Suprapubic skin (tissue), 4 donors: ENCODE measurements around the gene CCDC174.

Source experiments
- EP300 ChIP-seq: sonication (generic); formaldehyde crosslinking; IDR thresholded peaks from one replicate; pipeline ENCODE4 v1.6.1; 2017; ENCODE audit warnings: antibody characterized with exemption
- POLR2A ChIP-seq, 2 donors: fragments of 450-650 bp; IDR thresholded peaks; one replicate each; pipeline ENCODE4 v1.6.1; 2017; ENCODE audit warnings: antibody characterized with exemption in 2 of 2, mild to moderate bottlenecking in 2 of 2, moderate library complexity in 2 of 2
- POLR2AphosphoS5 ChIP-seq, 3 donors: sonication (generic); formaldehyde crosslinking; IDR thresholded peaks; one replicate each; pipeline ENCODE4 v1.6.1; 2017; ENCODE audit warnings: antibody characterized with exemption in 3 of 3
- TF ChIP-seq, protein P1 (sequence below), 2 donors: fragments of 200-600 bp in 1 of 2; fragments of 450-650 bp in 1 of 2; sonication (generic) in 1 of 2; IDR thresholded peaks; one replicate each; pipeline ENCODE4 v1.5.1; 2016 to 2019; ENCODE audit warnings: antibody characterized with exemption in 2 of 2, mild to moderate bottlenecking in 1 of 2, moderate library complexity in 1 of 2

DNA sequence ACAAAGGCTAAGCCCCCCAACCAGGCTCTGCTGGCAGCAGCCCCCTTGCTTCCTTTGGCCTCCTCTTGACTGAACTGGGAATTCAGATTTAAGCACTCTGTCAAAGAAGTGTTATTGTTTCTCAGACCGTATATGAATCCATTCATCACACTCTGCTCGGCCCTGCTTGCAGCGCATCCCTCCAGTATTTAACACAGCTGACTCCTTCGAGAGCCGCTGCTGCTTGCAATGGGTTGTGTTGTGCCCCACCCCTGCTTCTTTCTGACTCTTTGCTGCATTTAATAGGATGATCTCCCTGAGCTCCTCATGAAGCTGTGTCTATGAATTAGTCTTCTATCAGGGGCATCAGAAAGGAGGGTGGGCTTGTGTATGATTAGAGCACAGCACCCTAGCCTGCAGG, 54.5 kb downstream of the CCDC174 start:
- TF ChIP-seq, protein P1, sequence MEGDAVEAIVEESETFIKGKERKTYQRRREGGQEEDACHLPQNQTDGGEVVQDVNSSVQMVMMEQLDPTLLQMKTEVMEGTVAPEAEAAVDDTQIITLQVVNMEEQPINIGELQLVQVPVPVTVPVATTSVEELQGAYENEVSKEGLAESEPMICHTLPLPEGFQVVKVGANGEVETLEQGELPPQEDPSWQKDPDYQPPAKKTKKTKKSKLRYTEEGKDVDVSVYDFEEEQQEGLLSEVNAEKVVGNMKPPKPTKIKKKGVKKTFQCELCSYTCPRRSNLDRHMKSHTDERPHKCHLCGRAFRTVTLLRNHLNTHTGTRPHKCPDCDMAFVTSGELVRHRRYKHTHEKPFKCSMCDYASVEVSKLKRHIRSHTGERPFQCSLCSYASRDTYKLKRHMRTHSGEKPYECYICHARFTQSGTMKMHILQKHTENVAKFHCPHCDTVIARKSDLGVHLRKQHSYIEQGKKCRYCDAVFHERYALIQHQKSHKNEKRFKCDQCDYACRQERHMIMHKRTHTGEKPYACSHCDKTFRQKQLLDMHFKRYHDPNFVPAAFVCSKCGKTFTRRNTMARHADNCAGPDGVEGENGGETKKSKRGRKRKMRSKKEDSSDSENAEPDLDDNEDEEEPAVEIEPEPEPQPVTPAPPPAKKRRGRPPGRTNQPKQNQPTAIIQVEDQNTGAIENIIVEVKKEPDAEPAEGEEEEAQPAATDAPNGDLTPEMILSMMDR (IDR thresholded peaks at IDR 0.05): no peak
- TF ChIP-seq POLR2A (IDR thresholded peaks at IDR 0.05) (no peak), POLR2AphosphoS5 (IDR thresholded peaks at IDR 0.05) (no peak), EP300 (no peak)
